Activated CD8-positive, alpha-beta memory T cell treated with anti-CD3 and anti-CD28 coated beads, Interleukin-2, amount 50 U/mL, for 24 hours (primary cell): ENCODE data around the gene PADI1.

ENCODE experiments used
- DNase-seq: peaks from one replicate; pipeline ENCODE4 v3.0.0-alpha.2; 2020; ENCODE audit errors: extremely low read depth

Gene PADI1

DNA sequence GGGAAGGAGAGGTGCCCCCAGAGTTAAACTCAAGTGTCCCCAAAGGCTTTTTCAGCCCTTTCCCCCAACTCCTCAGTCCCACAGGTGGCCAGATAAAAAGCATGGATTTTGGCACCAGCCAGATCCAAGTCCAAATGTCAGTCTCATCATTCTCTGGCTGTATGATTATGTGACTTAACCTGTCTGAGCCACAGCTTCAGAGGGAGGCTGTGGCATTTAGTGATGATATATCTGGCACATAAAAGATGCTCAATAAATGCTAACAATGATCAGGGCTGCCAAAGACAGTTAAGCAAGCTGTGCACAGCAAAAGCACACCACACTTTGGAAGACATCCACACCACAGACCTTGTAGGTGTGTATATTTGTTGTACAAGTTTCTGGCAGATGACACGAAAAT lies 38.3 kb downstream of the PADI1 start:
- no peak for DNase-seq

- no peak for DNase-seq
Observed at GRCh38 chr1:17244821-17245740, 40.2 kb downstream of the PADI1 start.

DNA sequence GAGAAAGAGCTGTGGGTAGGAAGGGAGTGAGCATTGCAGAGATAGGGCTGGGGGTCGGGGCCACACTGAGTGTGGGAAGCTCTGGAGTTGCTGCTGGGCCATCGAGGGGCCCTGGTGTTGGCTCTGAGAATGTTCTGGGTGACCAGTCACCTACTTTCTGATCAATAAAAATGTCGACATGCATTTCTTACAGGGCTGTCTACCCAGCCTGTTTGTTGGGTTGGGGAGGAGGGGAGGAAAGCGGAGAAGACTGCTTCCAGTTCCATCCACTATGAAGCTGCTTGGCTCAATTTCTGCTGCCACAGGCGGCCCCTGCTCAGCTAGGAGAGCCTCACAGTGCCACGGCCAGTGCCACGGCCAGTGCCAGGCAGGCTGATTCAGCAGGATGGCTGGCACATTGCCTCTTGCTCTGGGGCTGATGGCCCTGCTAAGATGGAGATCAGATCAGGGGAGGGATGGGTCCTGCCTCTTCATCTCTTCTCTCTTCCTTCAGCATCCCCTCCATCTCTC lies 40.9 kb downstream of the PADI1 start:
- no peak for DNase-seq

- no peak for DNase-seq
Observed at GRCh38 chr1:17246971-17247370, 42.0 kb downstream of the PADI1 start.

DNA sequence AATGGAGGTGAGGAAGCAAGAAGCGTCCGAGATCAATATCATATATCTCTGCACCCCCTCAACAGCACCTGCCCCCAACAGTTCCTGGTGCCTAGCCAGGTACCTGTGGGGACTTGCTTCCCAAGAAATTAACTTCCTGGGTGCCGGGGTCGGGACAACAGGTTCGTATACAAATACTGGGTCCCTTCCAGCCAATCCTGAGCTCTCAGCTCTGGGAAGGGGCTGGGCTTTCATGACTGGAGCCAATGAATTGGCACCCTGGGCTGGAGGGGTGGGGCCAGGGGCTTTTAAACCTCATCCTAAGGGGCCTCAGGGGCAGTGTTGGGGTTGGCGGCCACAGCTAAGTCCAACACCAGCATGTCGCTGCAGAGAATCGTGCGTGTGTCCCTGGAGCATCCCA lies 43.9 kb downstream of the PADI1 start, which contains the start of gene PADI3:
Gene PADI3 (plus strand): TSS at position 318 of the 400 bp plus-strand sequence. CDS start 40 bp downstream, at position 358.
- DNase-seq: no peak

GRCh38 chr1:17250601-17251000 lies 45.7 kb downstream of the PADI1 start:
- no peak for DNase-seq

GRCh38 chr1:17251246-17251645 lies 46.3 kb downstream of the PADI1 start:
- no peak for DNase-seq

DNA sequence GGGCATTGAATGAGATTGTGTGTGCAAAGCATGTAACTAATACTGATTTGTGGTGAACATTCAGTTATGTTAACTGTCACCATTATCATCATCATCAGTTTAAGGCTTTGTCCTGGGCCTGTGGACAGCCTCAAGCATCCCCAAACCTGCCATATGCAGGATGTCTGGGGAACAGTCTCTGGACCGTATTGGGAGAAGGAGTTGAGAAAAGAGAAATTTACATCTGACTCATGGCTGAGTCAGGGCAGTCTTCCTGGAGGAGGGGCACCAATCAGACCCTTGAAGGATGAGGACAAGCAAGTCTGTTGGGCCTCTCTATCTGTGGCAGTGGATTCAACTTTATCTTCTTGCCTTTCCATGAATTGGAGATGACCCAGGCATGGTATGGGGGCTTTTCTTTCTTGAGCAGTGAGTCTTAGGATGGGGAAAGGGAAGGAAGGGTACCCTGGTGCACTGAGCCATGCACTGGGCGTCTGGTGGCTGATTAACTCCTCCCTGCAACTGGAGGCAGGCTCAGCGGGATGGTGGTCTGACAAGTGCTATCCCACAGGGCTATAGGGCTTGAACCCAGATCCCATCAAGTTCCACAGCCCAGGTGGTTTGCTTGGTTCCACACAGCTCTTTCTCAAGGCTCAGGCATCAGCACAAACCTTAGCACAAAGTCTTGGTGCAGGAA lies 46.9 kb downstream of the PADI1 start:
- DNase-seq: no peak

GRCh38 chr1:17255336-17255735 lies 50.4 kb downstream of the PADI1 start:
- DNase-seq: no peak

DNA sequence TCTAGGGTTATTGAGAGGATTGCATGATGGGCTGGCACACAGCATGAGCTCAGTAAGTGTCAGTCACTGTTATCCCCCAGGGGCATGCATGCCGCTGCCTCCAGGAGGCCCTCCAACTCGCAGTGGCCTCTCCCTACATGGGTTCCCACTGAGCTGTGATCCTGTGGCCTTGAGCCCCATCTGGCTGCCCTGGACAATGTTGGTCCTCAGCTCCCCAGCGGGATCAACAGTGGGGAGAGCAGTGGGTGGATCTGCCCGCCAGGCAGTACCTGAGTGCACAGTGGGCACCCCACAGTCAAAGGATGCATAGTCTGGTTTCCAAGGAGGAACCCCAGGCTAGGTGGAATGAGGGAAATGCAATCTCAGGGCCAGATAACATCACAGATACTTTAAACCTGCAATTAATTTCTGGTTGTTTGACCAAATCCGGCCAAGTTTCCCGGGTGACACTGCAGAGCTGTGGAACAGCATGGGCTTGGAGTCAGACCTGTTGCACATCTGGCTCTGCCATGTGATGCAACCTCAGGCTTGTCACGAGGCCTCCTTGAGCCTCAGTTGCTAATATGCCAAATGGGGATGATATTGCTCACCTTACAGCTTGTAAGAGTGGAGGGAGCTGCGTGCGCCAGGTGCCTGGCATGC lies 53.3 kb downstream of the PADI1 start:
- no peak for DNase-seq

DNA sequence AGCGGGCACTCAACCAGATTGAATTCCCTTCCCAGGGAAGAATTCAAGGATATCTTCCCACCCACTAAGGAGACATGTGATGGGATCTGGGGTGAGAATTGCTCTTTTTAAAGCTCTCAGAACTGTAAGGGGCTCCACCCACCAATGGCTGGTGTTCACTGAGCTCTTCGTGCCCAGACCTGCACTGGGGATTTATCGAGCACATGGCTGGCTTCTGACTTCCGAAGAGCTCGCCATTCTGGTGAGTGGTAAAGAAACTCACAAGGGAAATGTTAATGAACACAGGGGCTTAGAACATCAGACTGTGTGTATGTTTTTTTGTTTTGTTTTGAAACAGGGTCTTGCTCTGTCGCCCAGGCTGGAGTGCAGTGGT lies 53.8 kb downstream of the PADI1 start:
- no peak for DNase-seq

- DNase-seq: no peak
Observed at GRCh38 chr1:17259233-17259873, 54.4 kb downstream of the PADI1 start.

DNA sequence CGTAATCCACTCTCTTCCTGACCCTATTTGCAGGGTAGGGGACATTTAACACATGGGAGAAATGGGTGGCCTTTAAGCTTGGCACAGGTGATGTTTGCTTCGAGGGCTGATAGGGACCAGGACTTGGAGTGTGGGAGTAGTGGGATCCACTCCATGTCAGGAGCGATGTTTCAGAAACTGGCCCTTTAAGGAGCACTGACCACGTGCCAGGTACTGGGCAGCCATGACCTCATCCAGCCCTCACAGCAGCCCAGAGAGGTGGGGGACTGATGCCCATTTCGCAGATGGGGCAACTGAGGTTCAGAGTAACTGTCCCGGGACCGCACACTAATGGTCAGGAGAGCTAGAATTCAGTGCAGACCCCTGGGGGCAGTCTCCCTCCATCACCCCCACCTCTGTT lies 55.3 kb downstream of the PADI1 start:
- no peak for DNase-seq

- no peak for DNase-seq
Observed at GRCh38 chr1:17260738-17261137, 55.8 kb downstream of the PADI1 start.

GRCh38 chr1:17263936-17264335 lies 59.0 kb downstream of the PADI1 start:
- no peak for DNase-seq

- DNase-seq: no peak
Observed at GRCh38 chr1:17264470-17264869, 59.5 kb downstream of the PADI1 start.

- DNase-seq: no peak
Observed at GRCh38 chr1:17265162-17265561, 60.2 kb downstream of the PADI1 start.

DNA sequence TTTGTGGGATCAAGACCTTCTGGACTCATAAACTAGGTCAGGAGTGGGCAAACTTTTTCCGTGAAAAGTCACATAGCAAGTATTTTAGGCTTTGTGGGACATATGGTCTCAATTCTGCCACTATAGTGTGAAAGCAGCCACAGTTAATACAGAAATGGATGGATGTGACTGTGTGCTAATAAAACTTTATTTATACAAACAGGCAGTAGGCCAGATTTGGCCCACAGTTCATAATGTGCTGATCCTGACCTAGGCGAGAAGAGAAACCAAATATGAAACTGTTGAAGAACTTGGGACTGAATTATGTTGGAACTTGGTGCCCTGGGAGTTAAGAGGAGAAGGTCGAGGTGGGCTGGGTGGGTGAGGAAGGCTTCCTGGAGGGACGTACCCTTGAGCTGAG lies 61.0 kb downstream of the PADI1 start:
- no peak for DNase-seq

DNA sequence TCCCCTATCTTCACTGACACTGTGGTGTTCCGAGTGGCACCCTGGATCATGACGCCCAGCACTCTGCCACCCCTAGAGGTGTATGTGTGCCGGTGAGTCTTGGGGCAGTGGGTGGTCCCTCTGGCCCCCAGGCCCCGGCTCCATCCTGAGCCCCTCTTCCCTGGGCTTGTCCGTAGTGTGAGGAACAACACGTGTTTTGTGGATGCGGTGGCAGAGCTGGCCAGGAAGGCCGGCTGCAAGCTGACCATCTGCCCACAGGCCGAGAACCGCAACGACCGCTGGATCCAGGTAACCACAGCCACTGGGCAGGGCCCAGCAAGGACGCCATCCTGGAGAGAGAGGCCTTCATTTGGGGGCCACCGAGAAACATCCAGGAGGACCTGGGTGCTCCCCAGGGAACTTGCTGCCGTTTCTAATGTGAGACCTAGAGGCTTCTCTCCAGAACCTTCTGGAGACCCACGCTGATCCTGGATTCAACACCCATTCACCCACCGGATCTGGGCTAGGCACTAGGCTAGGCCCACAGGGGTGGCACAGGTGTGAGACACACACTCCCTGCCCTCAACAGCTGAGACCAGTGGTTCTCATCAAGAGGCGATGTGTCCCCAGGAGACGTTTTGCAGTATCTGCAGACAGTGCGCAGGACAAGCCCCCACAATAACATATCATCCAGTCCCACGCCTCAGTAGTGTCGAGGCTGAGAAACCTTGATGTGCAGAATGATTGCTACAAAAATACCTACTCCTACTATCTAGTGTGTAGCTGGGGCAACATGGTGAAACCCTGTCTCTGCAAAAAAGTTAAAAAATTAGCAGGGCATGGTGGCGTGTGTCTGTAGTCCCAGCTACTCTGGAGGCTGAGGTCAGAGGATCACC lies 66.2 kb downstream of the PADI1 start:
- DNase-seq: no peak

DNA sequence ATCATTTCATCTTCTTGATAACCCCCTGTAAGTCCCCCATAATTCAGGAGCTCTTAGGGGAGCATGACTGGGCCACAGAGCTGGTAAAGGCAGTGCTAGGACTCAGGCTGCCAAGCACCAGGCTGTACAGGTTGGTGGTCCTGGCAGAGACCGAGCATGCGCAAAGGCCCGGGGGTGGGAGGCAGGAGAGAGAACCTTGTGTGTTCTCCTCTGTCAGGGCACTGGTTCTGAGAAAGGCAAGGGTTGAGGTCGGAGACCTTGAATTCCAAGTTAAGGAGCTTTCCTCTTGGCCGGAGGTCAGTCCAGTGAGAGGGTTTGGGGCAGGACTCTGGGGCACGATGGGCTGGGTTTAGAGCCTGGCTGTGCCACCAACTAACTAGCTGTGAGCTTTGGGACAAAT lies 67.1 kb downstream of the PADI1 start:
- DNase-seq: no peak

- DNase-seq: no peak
Observed at GRCh38 chr1:17272646-17273045, 67.7 kb downstream of the PADI1 start.
